HG03442 (cell line): ENCODE measurements around the gene S100A8.

Experiments
- ATAC-seq: cut with Tn5 transposase; IDR thresholded peaks from one replicate; pipeline ENCODE4 v1.9.1; 2021; ENCODE audit warnings: mild to moderate bottlenecking, moderate library complexity; ENCODE audit not compliant: unreplicated experiment

Gene S100A8

DNA sequence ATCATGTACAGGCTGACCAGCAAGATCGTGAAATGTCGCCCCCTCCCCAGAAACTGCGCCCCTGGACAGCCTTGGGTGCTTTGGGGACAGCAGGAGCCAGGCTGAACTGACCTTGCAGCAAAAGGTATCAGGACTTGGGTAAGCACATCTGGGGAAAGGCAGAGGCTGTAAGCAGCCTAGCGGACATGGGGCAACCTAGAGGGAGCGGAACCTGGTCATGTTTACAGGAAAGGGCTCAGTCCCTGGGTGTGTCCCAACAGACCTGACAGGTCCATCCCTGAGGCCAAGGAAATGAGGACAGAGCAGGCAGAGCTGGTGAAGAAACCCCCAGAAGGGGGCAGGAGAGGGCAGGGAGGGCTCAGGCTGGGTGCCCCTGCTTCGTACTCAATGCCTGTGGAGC is 3.1 kb upstream of the S100A8 start:
- no peak for ATAC-seq

GRCh38 chr1:153392822-153393221 is 1.9 kb upstream of the S100A8 start:
- no peak for ATAC-seq

DNA sequence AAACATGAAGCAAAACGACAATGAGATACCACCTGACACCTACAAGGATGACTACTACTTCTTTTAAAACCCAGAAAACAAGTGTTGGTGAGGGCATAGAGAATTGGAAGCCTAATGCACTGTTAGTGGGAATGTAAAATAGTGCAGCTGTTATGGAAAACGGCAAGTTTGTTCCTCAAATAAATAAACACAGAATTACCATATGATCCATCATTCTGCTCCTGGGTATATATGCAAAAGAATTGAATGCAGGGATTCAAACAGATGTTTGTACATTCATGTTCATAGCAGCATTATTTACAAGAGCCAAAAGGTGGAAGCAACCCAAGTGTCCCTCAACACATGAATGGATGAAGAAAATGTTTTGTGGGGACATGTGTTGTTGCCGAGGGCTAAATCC is 1.4 kb upstream of the S100A8 start:
- ATAC-seq: no peak

DNA sequence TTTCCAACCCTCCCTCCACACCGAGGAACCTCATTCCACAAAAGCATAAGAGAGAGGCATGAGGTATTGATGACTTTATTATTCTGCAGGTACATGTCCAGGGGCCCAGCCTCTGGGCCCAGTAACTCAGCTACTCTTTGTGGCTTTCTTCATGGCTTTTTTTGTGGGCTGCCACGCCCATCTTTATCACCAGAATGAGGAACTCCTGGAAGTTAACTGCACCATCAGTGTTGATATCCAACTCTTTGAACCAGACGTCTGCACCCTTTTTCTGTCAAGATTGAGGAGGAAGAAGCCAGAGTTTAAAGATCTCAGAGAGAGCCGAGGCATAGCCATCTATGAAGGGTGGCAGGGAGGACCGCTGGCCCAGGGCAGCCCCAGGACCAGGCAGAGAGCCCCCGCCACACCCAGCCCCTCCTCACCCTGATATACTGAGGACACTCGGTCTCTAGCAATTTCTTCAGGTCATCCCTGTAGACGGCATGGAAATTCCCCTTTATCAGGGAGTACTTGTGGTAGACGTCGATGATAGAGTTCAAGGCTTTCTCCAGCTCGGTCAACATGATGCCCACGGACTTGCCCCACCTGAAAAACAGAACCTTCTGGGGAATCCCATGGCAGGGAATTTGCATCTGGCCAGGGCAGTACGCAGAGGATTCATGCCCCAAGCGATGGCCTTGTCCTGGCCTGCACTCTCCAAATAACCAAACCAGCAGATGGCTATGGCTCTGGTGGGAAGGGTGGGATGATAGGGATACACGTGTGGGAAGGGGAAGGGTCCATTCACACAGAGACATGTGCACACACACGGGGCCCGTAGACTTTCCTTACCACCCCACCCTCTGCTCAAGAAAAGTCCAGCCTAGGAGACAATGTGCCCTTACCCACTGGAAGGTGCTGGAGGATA is 647 bp downstream of the S100A8 start:
- no peak for ATAC-seq

DNA sequence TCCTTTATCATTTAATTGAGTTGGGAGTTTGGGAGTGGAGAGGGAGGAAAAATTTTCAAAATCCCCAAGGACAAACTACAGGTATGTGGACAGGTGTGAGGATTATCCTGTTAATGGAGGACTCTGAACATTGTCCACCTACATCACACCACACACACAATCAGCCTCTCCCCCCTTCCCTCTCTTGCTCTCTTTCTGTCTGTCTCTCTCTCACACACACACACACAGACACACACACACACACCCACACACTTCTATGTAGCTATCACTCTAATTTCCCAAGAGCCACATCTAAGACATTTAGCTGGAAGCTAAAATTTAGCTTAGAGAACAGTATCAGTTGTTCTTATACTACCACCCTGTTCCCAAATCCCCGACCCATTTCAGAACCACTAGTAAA is 1.5 kb downstream of the S100A8 start:
- no peak for ATAC-seq

DNA sequence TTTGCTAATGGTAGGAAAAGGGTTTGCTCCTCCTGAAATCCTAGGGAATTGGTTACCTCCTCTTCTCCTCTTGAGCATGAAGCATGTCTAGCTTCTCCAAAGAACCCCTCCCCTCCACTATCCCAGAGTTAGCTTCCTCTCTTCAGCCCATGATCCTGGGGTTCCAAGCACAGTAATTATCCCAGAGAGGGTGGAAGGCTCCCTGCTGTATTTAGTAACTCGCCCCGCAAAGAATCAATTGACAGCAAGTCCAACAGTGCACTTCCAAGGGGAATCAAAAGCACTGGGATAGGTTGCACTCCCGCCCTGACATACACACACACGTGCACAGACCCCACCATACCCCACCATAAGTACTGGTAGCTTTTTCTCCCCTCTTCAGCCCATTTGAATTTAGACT is 3.1 kb downstream of the S100A8 start:
- ATAC-seq: no peak

DNA sequence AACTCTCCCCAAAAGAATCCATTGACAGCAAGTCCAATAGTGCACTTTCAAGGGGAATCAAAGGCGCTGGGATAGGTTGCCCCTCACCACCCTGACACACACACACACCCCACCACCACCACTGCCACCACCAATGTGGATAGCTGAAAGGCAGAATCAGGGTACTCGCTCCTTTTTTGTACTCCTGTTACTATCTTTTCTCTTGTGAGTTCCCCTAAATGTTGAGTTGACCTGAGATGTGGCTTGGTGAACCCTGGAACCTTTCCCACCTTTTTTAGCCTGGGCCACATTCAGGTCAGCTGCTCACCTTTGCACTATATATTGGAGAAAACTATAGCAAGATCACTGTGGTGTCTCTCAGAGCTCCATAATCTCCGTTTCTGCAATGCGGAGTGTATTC is 3.9 kb downstream of the S100A8 start:
- ATAC-seq: no peak

DNA sequence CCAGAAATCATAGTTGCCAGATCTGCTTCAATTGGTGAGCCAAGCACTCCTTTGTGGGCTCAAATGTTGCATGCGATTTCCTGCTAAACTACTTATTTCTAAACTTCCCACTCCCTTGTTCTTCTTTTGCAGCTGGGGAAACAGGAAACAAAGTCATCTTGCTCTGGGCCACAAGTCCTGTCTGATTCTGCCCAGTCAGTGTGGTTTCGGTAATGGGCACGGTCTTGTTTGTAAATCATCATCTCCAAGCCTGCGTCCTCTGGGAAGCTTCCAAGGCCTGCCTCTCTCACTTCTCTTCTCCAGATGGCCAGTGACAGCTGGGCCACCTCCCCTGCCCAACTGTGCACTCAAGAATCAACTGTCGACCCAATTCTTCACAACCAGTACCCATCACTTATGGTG is 4.4 kb downstream of the S100A8 start:
- no peak for ATAC-seq

DNA sequence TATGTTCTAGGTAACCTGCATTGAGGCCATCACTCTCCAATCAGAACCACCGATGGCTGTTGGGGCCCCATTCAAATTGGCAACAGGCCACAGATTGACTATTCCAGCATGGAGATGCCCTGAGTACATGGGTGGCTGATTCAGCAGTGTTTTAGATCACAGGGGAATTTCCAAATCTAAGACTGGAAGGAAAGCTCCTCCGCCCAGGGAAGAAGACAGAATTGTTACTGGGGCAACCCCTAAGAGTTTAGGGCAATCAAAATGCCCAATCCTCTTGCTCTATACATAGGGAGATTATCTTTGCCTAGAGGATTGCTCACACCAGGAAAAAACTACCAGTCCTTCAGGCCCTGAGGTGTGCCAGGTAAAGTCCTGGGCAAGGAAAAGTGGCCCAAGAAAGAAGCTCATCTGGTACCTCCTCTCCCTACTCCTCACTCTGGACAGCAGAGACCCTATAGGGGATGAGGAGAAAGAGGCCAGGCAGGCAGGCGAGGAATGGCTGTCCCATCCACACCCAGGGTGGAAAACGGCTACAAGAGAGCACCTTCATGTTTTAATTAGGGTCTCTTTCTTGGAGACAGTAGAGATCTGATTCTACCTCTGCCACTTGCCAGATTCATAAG is 5.8 kb downstream of the S100A8 start:
- ATAC-seq: no peak

DNA sequence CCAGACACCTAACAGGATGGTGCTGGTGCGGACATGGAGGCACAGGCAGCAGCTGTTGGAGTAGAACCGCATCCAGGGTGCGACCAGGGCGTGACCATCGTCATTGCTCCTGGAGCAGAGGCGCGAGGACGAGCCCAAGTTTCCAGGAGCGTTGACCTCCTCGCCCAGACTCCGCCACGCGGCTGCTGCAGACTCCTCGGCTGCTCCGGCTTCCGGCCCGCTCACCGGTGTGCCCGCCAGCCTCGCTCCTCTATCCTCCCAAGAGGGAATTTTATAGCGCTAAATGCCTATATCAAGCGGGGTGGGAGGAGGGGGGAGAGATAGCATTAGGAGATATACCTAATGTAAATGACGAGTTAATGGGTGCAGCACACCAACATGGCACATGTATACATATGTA is 10.2 kb downstream of the S100A8 start:
- no peak for ATAC-seq

DNA sequence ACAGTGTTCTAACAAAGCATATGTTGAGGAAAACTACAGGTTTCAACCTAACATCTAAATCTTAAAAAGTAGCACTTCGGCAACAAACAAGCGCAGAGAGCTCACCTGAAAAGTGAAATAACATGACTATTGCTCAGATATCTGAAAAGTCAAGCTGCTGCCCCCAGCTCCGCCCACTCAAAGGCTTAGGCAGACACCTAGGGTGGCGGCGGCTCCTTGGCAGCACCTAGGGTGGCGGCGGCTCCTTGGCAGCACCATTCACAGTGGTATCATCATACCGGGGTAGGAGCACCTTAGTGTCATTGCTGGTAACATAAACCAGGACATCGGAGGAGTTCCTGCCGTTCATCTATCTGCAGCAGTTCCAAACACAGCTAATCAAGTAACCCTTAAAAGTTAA is 11.3 kb downstream of the S100A8 start:
- ATAC-seq: no peak

DNA sequence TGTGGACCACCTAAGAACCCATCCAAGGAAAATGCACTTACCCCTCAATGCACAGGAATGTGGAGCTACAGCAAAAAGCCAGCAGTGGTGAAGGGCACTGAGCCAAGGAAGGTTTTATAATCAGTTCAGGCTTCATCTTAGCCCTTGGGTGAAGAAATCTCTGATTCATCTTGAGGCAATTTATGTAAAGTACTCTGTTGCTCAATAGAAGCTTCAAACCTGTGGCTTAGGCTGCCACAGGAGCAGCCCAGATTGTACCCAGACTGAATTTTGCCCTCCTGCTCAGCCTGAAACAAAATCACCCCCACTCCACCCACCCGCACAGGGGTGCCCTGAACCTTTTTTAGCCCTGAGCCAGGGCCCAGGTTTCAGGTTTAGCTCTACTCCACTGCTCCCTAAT is 15.4 kb downstream of the S100A8 start, which contains the start of gene S100A12:
Gene S100A12, minus strand, starts transcription at position 111 of the 400 bp plus-strand sequence. CDS start 1,029 bp downstream, outside the sequence.
- ATAC-seq: no peak

DNA sequence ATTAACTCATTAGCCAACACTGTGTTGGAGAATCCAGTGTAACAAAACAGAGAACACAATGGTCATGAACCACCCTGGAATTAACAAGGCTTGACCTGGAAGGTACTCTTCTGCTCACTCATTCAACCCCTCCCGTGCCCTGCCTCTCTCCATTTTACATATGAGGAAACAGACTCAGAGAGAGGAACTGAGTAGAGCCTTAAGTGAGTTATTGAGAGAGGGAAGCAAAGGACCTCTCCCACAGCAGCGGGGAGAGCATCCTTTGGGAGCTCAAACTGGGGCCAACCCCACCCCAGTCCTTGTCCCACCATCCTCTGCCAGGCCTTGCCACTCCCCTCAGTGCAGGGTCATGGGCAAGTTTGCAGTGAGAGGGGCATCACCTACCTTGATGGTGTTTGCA is 16.8 kb downstream of the S100A8 start:
- no peak for ATAC-seq

DNA sequence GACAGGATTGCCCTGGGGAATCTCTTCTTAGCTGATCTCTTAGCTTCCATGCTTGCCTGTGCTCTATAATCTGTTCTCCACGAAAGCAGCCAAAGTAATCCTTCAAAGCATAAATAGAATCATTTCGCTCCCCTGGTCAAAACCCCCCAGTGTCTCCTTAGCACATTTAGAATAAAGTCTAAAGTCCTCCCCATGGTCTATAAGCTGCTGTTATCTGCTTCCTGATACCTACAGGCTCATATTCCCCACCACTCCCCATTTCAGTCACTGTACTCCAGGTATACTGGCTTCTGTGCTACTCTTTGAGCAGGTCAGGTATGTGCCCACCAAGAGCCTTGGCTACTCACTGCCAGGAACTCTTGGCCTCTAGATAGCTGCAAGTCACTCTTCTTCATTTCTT is 18.3 kb downstream of the S100A8 start:
- no peak for ATAC-seq

DNA sequence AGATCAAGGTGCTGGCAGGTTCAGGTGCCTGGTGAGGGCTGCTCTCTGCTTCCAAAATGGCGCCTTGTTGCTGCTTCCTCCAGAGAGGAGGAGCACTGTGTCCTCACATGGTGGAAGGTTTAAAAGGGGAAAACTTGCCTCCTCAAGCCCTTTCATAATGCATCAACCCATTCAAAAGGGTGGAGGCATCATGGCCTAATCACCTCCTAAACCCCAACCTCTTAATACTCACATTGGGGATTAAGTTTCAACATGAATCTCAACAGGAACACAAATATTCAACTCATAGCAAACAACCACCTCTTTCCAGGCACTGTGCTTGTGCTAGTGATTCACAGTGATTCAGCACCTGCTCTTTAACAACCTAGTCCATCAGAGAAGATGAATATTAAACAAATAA is 19.6 kb downstream of the S100A8 start:
- ATAC-seq: no peak

DNA sequence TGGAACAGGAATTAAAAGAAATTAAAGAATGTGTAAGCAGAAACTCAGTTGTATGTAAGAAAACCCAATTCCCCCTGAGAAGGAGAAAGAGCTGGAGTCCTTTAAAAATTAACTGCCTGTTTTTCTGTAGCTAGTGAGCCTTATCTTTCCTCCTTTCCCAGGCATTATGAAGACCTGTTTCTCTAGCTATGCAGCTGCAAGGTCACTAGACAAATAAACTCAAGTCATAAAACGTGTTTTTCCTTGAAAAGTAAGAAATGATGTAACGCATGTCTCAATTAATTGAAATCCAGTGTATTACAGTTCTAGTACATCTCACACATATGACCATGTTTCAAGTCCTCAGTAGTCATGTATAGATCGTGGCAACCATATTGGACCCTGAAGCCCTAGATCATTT is 20.7 kb downstream of the S100A8 start:
- no peak for ATAC-seq

- no peak for ATAC-seq
Measured at GRCh38 chr1:153368495-153368894, 22.4 kb downstream of the S100A8 start.

DNA sequence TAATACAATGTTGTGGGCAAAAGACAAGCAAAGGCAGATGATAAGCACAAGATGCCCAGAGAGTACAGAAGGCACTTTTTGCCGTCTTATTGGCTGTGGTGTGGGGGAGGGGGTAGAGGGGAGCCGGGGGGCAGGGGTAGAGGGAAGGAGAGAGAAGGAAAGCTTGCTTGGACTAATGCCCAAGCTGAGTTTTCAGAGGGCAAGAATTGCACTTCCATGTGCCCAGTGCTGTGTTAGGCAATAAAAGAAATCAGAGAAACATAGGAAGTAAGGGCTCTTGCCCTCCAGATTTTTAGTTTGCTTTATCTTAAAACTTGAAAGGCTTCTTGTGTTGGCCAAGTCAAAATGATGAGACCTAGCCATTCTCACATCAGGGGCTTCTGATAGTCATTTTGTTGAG is 23.8 kb downstream of the S100A8 start:
- ATAC-seq: no peak

- ATAC-seq: no peak
Measured at GRCh38 chr1:153366261-153366660, 24.6 kb downstream of the S100A8 start.

GRCh38 chr1:153365696-153366095 is 25.2 kb downstream of the S100A8 start:
- ATAC-seq: no peak

- ATAC-seq: no peak
Measured at GRCh38 chr1:153364766-153365666, 25.9 kb downstream of the S100A8 start.
